WTC11 (cell line): Measurements from ENCODE around the gene DYRK2. TPM values are rescaled to one million over a fixed set of nuclear protein-coding genes. Genes with fewer than 3 reads are reported as not detected.

Experiments used
- ATAC-seq: fragments of 200-7000 bp; cut with Tn5 transposase; 2 replicates; pipeline ENCODE4 v1.10.0; 2021; ENCODE audit warnings: mild to moderate bottlenecking, moderate library complexity
- CTCF ChIA-PET: fragments of 300-600 bp; sonication (Branson Sonifier 250); formaldehyde crosslinking; loops from one replicate; lab custom pipeline; 2021; ENCODE audit warnings: antibody characterized with exemption; lab: Charles Lee
- POLR2A ChIA-PET: fragments of 350-600 bp; sonication (Branson Sonifier 250); formaldehyde crosslinking; loops from one replicate; lab custom pipeline; 2021; ENCODE audit warnings: antibody characterized with exemption; lab: Charles Lee
- DNase-seq: peaks from one replicate; pipeline ENCODE4 v3.0.0; 2021; ENCODE audit warnings: low spot score
- H3K27ac Mint-ChIP-seq: 2 replicates; pipeline ENCODE4 v1.8.0; 2021; ENCODE audit warnings: mixed read lengths
- H3K27me3 Mint-ChIP-seq: 2 replicates; pipeline ENCODE4 v1.8.0; 2021; ENCODE audit warnings: low read depth, mild to moderate bottlenecking, moderate library complexity, mixed read lengths
- H3K36me3 Mint-ChIP-seq: 2 replicates; pipeline ENCODE4 v1.8.0; 2021; ENCODE audit warnings: mixed read lengths
- H3K4me1 Mint-ChIP-seq: 2 replicates; pipeline ENCODE4 v1.8.0; 2022; ENCODE audit warnings: mixed read lengths
- H3K4me3 Mint-ChIP-seq: 2 replicates; pipeline ENCODE4 v1.8.0; 2021; ENCODE audit warnings: mild to moderate bottlenecking, moderate library complexity, mixed read lengths
- H3K9me3 Mint-ChIP-seq: 2 replicates; pipeline ENCODE4 v1.8.0; 2021; ENCODE audit warnings: mixed read lengths
- ETV6 ChIP-seq: sonication (generic); formaldehyde crosslinking; IDR thresholded peaks from 2 replicates; pipeline ENCODE4 v1.8.1; 2022; ENCODE audit warnings: mild to moderate bottlenecking, missing genetic modification reagents
- FOXK1 ChIP-seq: sonication (generic); formaldehyde crosslinking; IDR thresholded peaks from 2 replicates; pipeline ENCODE4 v1.8.0; 2022; ENCODE audit warnings: mild to moderate bottlenecking, moderate library complexity, missing genetic modification reagents
- IRF1 ChIP-seq: sonication (generic); formaldehyde crosslinking; IDR thresholded peaks from 2 replicates; pipeline ENCODE4 v1.8.0; 2023; ENCODE audit warnings: missing genetic modification reagents
- JUN ChIP-seq: sonication (generic); formaldehyde crosslinking; IDR thresholded peaks from 2 replicates; pipeline ENCODE4 v1.8.0; 2023; ENCODE audit warnings: mild to moderate bottlenecking, missing genetic modification reagents
- MLX ChIP-seq: sonication (generic); formaldehyde crosslinking; IDR thresholded peaks from 2 replicates; pipeline ENCODE4 v1.8.1; 2023; ENCODE audit warnings: mild to moderate bottlenecking, missing genetic modification reagents, moderate library complexity
- NFATC4 ChIP-seq: fragments of 250-450 bp; sonication (Bioruptor Pico); IDR thresholded peaks from 2 replicates; pipeline ENCODE4 v1.9.0; 2021; ENCODE audit warnings: mild to moderate bottlenecking
- RORB ChIP-seq: fragments of 250-450 bp; sonication (Bioruptor Pico); IDR thresholded peaks from 2 replicates; pipeline ENCODE4 v1.9.0; 2021; ENCODE audit warnings: mild to moderate bottlenecking
- TEAD4 ChIP-seq: sonication (generic); formaldehyde crosslinking; IDR thresholded peaks from 2 replicates; pipeline ENCODE4 v1.8.0; 2022; ENCODE audit warnings: mild to moderate bottlenecking, missing genetic modification reagents
- ZBTB21 ChIP-seq: sonication (generic); formaldehyde crosslinking; IDR thresholded peaks from 2 replicates; pipeline ENCODE4 v1.8.1; 2023; ENCODE audit warnings: mild to moderate bottlenecking, missing genetic modification reagents, borderline replicate concordance
- ZNF138 ChIP-seq: sonication (generic); formaldehyde crosslinking; conservative IDR thresholded peaks from 2 replicates; pipeline ENCODE4 v1.8.1; 2022; ENCODE audit warnings: mild to moderate bottlenecking, moderate library complexity, missing genetic modification reagents
- ZNF512 ChIP-seq: sonication (generic); formaldehyde crosslinking; IDR thresholded peaks from 2 replicates; pipeline ENCODE4 v1.8.1; 2022; ENCODE audit warnings: missing genetic modification reagents, borderline replicate concordance
- total RNA-seq: library from RNA; stranded (reverse); gene quantifications from 3 replicates; pipeline ENCODE4 v1.2.3, GENCODE V29; 2021
- TF ChIP-seq, protein P1 (sequence below): sonication (generic); formaldehyde crosslinking; IDR thresholded peaks from 2 replicates; pipeline ENCODE4 v1.8.1; 2022; ENCODE audit warnings: low read depth, missing genetic modification reagents, borderline replicate concordance
- TF ChIP-seq, protein P2 (sequence below): sonication (generic); formaldehyde crosslinking; IDR thresholded peaks from 2 replicates; pipeline ENCODE4 v1.8.0; 2022; ENCODE audit warnings: mild to moderate bottlenecking, missing genetic modification reagents
- TF ChIP-seq, protein P3 (sequence below): sonication (generic); formaldehyde crosslinking; conservative IDR thresholded peaks from 2 replicates; pipeline ENCODE4 v1.8.1; 2022; ENCODE audit warnings: mild to moderate bottlenecking, missing genetic modification reagents
- TF ChIP-seq, protein P4 (sequence below): fragments of 250-450 bp; sonication (Bioruptor Pico); IDR thresholded peaks from 2 replicates; pipeline ENCODE4 v1.9.0; 2021; ENCODE audit warnings: mild to moderate bottlenecking

DYRK2 gene
- total RNA-seq, 1 experiment from 2014 or later: 36.1 TPM

DNA sequence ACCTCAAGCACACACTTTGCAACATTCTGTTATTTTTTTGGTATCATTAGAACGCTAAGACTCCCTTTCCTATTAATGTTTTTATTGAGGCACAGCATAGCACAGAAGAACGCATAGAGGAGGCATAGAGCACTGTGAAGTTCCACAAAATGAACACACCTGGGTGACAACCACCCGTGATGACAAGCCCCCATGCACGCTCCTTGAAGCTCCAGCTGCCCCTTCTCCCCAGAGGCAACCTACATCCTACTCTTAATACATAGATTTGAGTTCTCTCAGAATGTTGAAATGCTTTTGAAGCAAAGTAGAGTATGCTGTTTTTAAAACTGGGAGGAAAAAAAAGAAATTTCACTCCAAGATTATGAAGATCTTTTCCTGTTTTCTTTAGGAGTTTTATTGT is 55.5 kb downstream of the DYRK2 start (continued):
- TF ChIP-seq, protein P1, sequence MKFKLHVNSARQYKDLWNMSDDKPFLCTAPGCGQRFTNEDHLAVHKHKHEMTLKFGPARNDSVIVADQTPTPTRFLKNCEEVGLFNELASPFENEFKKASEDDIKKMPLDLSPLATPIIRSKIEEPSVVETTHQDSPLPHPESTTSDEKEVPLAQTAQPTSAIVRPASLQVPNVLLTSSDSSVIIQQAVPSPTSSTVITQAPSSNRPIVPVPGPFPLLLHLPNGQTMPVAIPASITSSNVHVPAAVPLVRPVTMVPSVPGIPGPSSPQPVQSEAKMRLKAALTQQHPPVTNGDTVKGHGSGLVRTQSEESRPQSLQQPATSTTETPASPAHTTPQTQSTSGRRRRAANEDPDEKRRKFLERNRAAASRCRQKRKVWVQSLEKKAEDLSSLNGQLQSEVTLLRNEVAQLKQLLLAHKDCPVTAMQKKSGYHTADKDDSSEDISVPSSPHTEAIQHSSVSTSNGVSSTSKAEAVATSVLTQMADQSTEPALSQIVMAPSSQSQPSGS (CRISPR knock-in tag): no peak
- TF ChIP-seq, protein P2, sequence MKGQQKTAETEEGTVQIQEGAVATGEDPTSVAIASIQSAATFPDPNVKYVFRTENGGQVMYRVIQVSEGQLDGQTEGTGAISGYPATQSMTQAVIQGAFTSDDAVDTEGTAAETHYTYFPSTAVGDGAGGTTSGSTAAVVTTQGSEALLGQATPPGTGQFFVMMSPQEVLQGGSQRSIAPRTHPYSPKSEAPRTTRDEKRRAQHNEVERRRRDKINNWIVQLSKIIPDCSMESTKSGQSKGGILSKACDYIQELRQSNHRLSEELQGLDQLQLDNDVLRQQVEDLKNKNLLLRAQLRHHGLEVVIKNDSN: no peak
- TF ChIP-seq RORB: no peak
- TF ChIP-seq, all 79 proteins: peak for 0

DNA sequence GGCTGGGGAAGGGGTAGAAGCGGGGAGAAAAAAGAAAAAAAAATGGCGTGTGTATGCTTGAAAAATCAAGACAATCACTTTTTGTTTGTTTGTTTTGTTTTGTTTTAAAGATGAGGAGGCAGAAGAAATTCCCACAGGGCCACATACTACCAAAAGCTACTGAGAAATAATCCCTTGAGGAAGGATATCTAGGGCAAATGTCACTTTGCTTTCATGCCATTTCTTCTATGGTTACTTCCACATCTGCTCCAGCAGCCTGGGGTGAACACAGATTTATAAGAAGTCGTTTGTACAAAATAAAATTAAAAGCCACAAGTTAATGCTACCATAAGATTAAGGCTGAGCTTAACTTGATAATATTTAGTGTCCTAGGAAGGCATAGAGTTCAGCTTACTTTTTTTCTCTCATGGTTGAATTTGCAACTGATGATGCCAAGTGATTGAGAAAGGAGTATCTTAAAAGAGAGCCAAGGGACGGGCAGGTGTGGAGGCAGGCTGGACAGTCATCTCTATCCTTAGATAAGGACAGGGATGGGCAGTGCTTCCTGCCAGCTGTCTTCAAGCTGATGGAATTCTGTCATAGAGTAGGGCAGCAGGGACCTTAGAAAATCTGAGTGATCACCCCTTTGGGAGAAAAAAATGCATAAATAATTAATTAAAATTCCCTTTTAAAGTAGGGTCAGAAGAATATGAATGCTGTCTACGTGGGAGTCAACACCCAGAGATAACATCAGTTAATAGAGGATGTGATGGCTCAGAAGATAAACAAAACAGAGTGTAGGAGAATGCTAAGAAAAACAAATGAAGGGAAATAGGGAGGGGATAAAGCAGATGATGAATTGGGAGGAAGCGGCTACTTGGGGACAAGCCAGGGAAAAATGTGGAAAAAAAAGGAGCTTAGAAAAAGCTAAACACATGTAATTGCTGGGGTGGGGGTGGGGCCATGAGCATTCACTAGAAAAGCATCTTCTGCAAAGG is 57.1 kb downstream of the DYRK2 start:
- ATAC-seq (no peak; the same call in 1 of the 2 replicates), DNase-seq (no peak)
- Mint-ChIP-seq H3K9me3 (peaks cover 13% of the 10 kb centered on the region), H3K27ac (no peak overlapping the region), H3K4me3 (no peak overlapping the region), H3K27me3 (no peaks in the 10 kb centered on the region), H3K4me1 (peaks cover 20% of the 10 kb centered on the region)
- POLR2A ChIA-PET: interaction anchor here (0.6 kb wide), 1 partner anchor 15 kb away, joined by 3 read pairs; no protein-coding TSS in a partner anchor
- TF ChIP-seq TEAD4 (CRISPR knock-in tag) (no peak), RORB (no peak)
- TF ChIP-seq, all 79 proteins: peak for 0
- CTCF ChIA-PET: interaction anchor here (1.4 kb wide), 1 partner anchor 237 kb away, joined by 4 read pairs; no protein-coding TSS in a partner anchor
- H3K36me3 Mint-ChIP-seq: no peaks in the 10 kb centered on the region

DNA sequence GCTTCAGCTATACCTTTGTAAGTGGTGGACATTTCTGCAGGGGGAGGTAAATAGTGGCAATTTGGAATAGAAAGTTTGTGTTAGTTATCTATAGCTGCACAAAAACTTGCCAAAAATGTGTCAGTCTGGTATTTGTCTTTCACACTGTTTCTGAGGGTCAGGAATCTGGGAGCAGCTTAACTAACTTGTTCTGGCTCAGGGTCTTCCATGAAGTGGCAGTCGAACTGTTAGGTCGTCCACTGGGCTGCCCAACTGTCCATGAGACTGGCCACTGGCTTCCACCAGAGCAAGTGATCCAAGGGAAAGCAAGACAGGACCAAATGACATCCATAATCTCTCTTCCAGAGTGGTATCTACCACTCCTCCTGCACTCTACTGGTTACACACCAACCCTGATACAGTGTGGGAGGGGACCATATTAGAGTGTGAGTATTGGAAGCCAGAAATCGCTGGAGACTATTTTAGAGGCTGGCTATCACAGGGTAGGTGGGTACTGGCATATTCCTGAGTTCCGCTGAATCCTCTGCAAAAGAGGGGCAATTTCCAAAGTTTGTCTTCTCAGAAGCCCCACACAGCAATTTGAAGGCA is 60.9 kb downstream of the DYRK2 start:
- Mint-ChIP-seq H3K9me3 (peaks cover 4% of the 10 kb centered on the region; the same call in 1 of the 2 replicates), H3K27ac (no peak overlapping the region), H3K36me3 (no peaks in the 10 kb centered on the region), H3K27me3 (no peaks in the 10 kb centered on the region)
- DNase-seq (no peak), ATAC-seq (no peak)
- ChIA-PET CTCF (no interaction called here), POLR2A (no interaction called here)
- TF ChIP-seq, protein P3, sequence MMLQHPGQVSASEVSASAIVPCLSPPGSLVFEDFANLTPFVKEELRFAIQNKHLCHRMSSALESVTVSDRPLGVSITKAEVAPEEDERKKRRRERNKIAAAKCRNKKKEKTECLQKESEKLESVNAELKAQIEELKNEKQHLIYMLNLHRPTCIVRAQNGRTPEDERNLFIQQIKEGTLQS: no peak
- TF ChIP-seq ZNF512 (CRISPR knock-in tag): no peak
- no peak for TF ChIP-seq JUN (CRISPR knock-in tag)
- TF ChIP-seq FOXK1 (CRISPR knock-in tag): no peak
- TF ChIP-seq, protein P4, sequence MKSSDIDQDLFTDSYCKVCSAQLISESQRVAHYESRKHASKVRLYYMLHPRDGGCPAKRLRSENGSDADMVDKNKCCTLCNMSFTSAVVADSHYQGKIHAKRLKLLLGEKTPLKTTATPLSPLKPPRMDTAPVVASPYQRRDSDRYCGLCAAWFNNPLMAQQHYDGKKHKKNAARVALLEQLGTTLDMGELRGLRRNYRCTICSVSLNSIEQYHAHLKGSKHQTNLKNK: no peak
- TF ChIP-seq ZNF138: no peak
- TF ChIP-seq ETV6 (CRISPR knock-in tag): no peak
- no peak for TF ChIP-seq MLX (CRISPR knock-in tag)
- no peak for TF ChIP-seq IRF1
- no peak for TF ChIP-seq ZBTB21
- no peak for TF ChIP-seq NFATC4 (CRISPR knock-in tag)
- TF ChIP-seq, all 79 proteins: peak for 0
- Mint-ChIP-seq H3K4me3 (no peak overlapping the region), H3K4me1 (peaks cover 22% of the 10 kb centered on the region)
